Mucosa of rectum (tissue), 2 donors: ENCODE measurements around the gene ST6GAL1.
A peak's percentile ranks its signal among the peaks of the same experiment; 100 is the strongest.
"Not testable (repeated sequence)": the region's sequence is repeated elsewhere in the genome, so short reads cannot be mapped to it uniquely, and the experiment has no call there.

Experiments used
- H3K27ac ChIP-seq, 2 donors: one replicate each; pipeline ENCODE4 v1.7.0; 2013; ENCODE audit warnings: inconsistent platforms in 2 of 2, low read depth in 2 of 2, low read length in 2 of 2
- H3K27me3 ChIP-seq, 2 donors: one replicate each; pipeline ENCODE4 v1.7.0; 2013; ENCODE audit warnings: low read length in 2 of 2; ENCODE audit not compliant: control insufficient read depth in 2 of 2, insufficient read depth in 2 of 2
- H3K36me3 ChIP-seq, 2 donors: one replicate each; pipeline ENCODE4 v1.7.0; 2013; ENCODE audit warnings: low read length in 2 of 2; ENCODE audit not compliant: control insufficient read depth in 2 of 2, insufficient read depth in 2 of 2
- H3K4me1 ChIP-seq, 2 donors: one replicate each; pipeline ENCODE4 v1.7.0; 2013; ENCODE audit warnings: low read length in 2 of 2, mild to moderate bottlenecking in 1 of 2; ENCODE audit not compliant: control insufficient read depth in 2 of 2, insufficient read depth in 2 of 2
- H3K4me3 ChIP-seq, 2 donors: one replicate each; pipeline ENCODE4 v1.7.0; 2013; ENCODE audit warnings: low read length in 2 of 2
- H3K9ac ChIP-seq, 2 donors: one replicate each; pipeline ENCODE4 v1.7.0; 2013; ENCODE audit warnings: low read length in 2 of 2, low read depth in 1 of 2, mild to moderate bottlenecking in 1 of 2
- H3K9me3 ChIP-seq, 2 donors: one replicate each; pipeline ENCODE4 v1.7.0; 2013; ENCODE audit warnings: low read length in 2 of 2; ENCODE audit not compliant: control insufficient read depth in 2 of 2
- donor health status: healthy.
- donor health status: Normal muscosa, but diverticular disease.

Gene ST6GAL1

GRCh38 chr3:186989429-186989828 is 59.1 kb downstream of the ST6GAL1 start:
- Histone ChIP-seq H3K9ac (no peak overlapping the region), H3K4me3 (no peak overlapping the region), H3K9me3 (no peaks in the 10 kb centered on the region), H3K27me3 (no peaks in the 10 kb centered on the region), H3K36me3 (peaks cover 0 to 2% of the 10 kb centered on the region in 2 donors), H3K27ac (no peak overlapping the region), H3K4me1 (peaks cover 0 to 7% of the 10 kb centered on the region in 2 donors)

GRCh38 chr3:186990277-186990676 is 60.0 kb downstream of the ST6GAL1 start:
- H3K27ac ChIP-seq = no peak overlapping the region
- H3K4me3 ChIP-seq = no peak overlapping the region
- peaks cover 0 to 2% of the 10 kb centered on the region in 2 donors for H3K36me3 ChIP-seq
- no peaks in the 10 kb centered on the region for H3K27me3 ChIP-seq
- H3K9ac ChIP-seq = no peak overlapping the region
- H3K4me1 ChIP-seq = peaks cover 0 to 7% of the 10 kb centered on the region in 2 donors
- H3K9me3 ChIP-seq = no peaks in the 10 kb centered on the region

- H3K9ac ChIP-seq = no peak overlapping the region
- peaks cover 0 to 2% of the 10 kb centered on the region in 2 donors for H3K36me3 ChIP-seq
- H3K9me3 ChIP-seq = no peaks in the 10 kb centered on the region
- H3K27ac ChIP-seq = no peak overlapping the region
- H3K4me1 ChIP-seq = peaks cover 0 to 4% of the 10 kb centered on the region in 2 donors
- H3K27me3 ChIP-seq = no peaks in the 10 kb centered on the region
- H3K4me3 ChIP-seq = no peak overlapping the region
These were observed 60.6 kb downstream of the ST6GAL1 start for GRCh38 chr3:186990878-186991308.

- Histone ChIP-seq H3K36me3 (peaks cover 0 to 4% of the 10 kb centered on the region in 2 donors), H3K9me3 (no peaks in the 10 kb centered on the region), H3K4me3 (no peak overlapping the region), H3K27me3 (no peaks in the 10 kb centered on the region), H3K9ac (no peak overlapping the region), H3K27ac (peak overlapping the region in 1 of 2 donors; percentile 16), H3K4me1 (peaks cover 0 to 4% of the 10 kb centered on the region in 2 donors)
These were observed 61.1 kb downstream of the ST6GAL1 start for GRCh38 chr3:186991470-186991869.

GRCh38 chr3:186992096-186992495 is 61.8 kb downstream of the ST6GAL1 start:
- not testable (repeated sequence) for H3K4me1 ChIP-seq, H3K36me3 ChIP-seq, H3K9ac ChIP-seq, H3K27me3 ChIP-seq, H3K4me3 ChIP-seq, H3K9me3 ChIP-seq
- peak overlapping the region in 1 of 2 donors; percentile 16 for H3K27ac ChIP-seq

GRCh38 chr3:186993210-186993782 is 63.0 kb downstream of the ST6GAL1 start:
- H3K9ac ChIP-seq = no peak overlapping the region
- H3K27ac ChIP-seq = no peak overlapping the region

GRCh38 chr3:186994000-186994955 is 64.0 kb downstream of the ST6GAL1 start:
- H3K27me3 ChIP-seq = no peaks in the 10 kb centered on the region
- H3K9me3 ChIP-seq = no peaks in the 10 kb centered on the region
- H3K4me1 ChIP-seq = no peaks in the 10 kb centered on the region
- no peak overlapping the region for H3K27ac ChIP-seq
- no peak overlapping the region for H3K4me3 ChIP-seq
- peaks cover 0 to 7% of the 10 kb centered on the region in 2 donors for H3K36me3 ChIP-seq
- no peak overlapping the region for H3K9ac ChIP-seq

More at GRCh38 chr3:186993210-186993782, 63.0 kb downstream of the ST6GAL1 start:
- Histone ChIP-seq H3K4me3 (no peak overlapping the region), H3K36me3 (peaks cover 0 to 7% of the 10 kb centered on the region in 2 donors), H3K9me3 (no peaks in the 10 kb centered on the region), H3K4me1 (peaks cover 0 to 2% of the 10 kb centered on the region in 2 donors), H3K27me3 (no peaks in the 10 kb centered on the region)

- Histone ChIP-seq H3K4me3 (peak overlapping the region in 1 of 2 donors; percentile 65), H3K9me3 (no peaks in the 10 kb centered on the region), H3K36me3 (peaks cover 0 to 5% of the 10 kb centered on the region in 2 donors), H3K27ac (peak overlapping the region; percentile 23 to 75), H3K4me1 (no peaks in the 10 kb centered on the region), H3K27me3 (no peaks in the 10 kb centered on the region), H3K9ac (peak overlapping the region; percentile 0 to 28)
These were observed 66.0 kb downstream of the ST6GAL1 start for GRCh38 chr3:186996356-186996755.

GRCh38 chr3:186997061-186997460 is 66.7 kb downstream of the ST6GAL1 start:
- peak overlapping the region; percentile 0 to 28 for H3K9ac ChIP-seq
- no peaks in the 10 kb centered on the region for H3K9me3 ChIP-seq
- peak overlapping the region; percentile 47 to 75 for H3K27ac ChIP-seq
- H3K36me3 ChIP-seq = peaks cover 0 to 5% of the 10 kb centered on the region in 2 donors
- H3K27me3 ChIP-seq = no peaks in the 10 kb centered on the region
- H3K4me1 ChIP-seq = no peaks in the 10 kb centered on the region
- peak overlapping the region in 1 of 2 donors; percentile 65 for H3K4me3 ChIP-seq

GRCh38 chr3:186997473-186997939 is 67.2 kb downstream of the ST6GAL1 start:
- Histone ChIP-seq H3K27me3 (no peaks in the 10 kb centered on the region), H3K4me3 (peak overlapping the region in 1 of 2 donors; percentile 45), H3K9ac (no peak overlapping the region), H3K36me3 (peaks cover 0 to 5% of the 10 kb centered on the region in 2 donors), H3K4me1 (no peaks in the 10 kb centered on the region), H3K9me3 (no peaks in the 10 kb centered on the region), H3K27ac (peak overlapping the region; percentile 47 to 75)
